Lung (tissue), 12 donors: Measurements from ENCODE around the gene SLC41A3. TPM values are rescaled to one million over a fixed set of nuclear protein-coding genes. Genes with fewer than 3 reads are reported as not detected.

Source experiments
- ATAC-seq: fragments of 200-7000 bp; cut with Tn5 transposase; one replicate; pipeline ENCODE4 v1.9.1; 2020; ENCODE audit warnings: moderate number of reproducible peaks; ENCODE audit not compliant: insufficient read depth, low FRiP score
- DNase-seq, 3 donors: peaks; one replicate each; pipeline ENCODE4 v3.0.0-alpha.2; 2013 to 2017
- H3K27ac ChIP-seq, 2 donors: one replicate each; pipeline ENCODE4 v1.5.1; 2013; ENCODE audit warnings: mild to moderate bottlenecking in 2 of 2, moderate library complexity in 2 of 2, control low read depth in 1 of 2, inconsistent platforms in 1 of 2, low read depth in 1 of 2, low read length in 1 of 2
- H3K27me3 ChIP-seq, 3 donors: one replicate each; pipeline ENCODE4 v1.5.1; 2013; ENCODE audit warnings: low read length in 2 of 3; ENCODE audit not compliant: control insufficient read depth in 3 of 3, insufficient read depth in 3 of 3
- H3K36me3 ChIP-seq, 4 donors: one replicate each; pipeline ENCODE4 v1.5.1; 2013; ENCODE audit warnings: low read length in 4 of 4, mild to moderate bottlenecking in 1 of 4, moderate library complexity in 1 of 4; ENCODE audit not compliant: control insufficient read depth in 4 of 4, insufficient read depth in 4 of 4
- H3K4me1 ChIP-seq, 5 donors: one replicate each; pipeline ENCODE4 v1.5.1; 2013; ENCODE audit warnings: low read length in 5 of 5, mild to moderate bottlenecking in 2 of 5, moderate library complexity in 1 of 5; ENCODE audit not compliant: control insufficient read depth in 5 of 5, insufficient read depth in 5 of 5
- H3K4me3 ChIP-seq: one replicate; pipeline ENCODE4 v1.5.1; 2013; ENCODE audit warnings: mild to moderate bottlenecking, control low read depth, moderate library complexity
- H3K9ac ChIP-seq, 2 donors: one replicate each; pipeline ENCODE4 v1.5.1; 2013; ENCODE audit warnings: low read length in 2 of 2, control low read depth in 1 of 2; ENCODE audit not compliant: insufficient read depth in 1 of 2
- H3K9me3 ChIP-seq, 4 donors: one replicate each; pipeline ENCODE4 v1.5.1; 2013; ENCODE audit warnings: low read length in 3 of 4, mild to moderate bottlenecking in 1 of 4, moderate library complexity in 1 of 4; ENCODE audit not compliant: control insufficient read depth in 4 of 4, insufficient read depth in 3 of 4
- CTCF ChIP-seq: IDR thresholded peaks from 2 replicates; pipeline ENCODE4 v1.5.1; 2012; ENCODE audit warnings: mild to moderate bottlenecking; ENCODE audit errors: control extremely low read depth, extremely low read depth
- WGBS, 2 donors: extraction: QIAGEN DNeasy Blood & Tissue Kit; methylation state at CpG; one replicate each; pipeline ENCODE4 v1.1.7; 2013; 5-methylcytosine and 5-hydroxymethylcytosine counted together
- polyA plus RNA-seq, 2 donors: library from polyadenylated mRNA; stranded (reverse); fragments of 200-250 nt; gene quantifications; one replicate each; pipeline ENCODE4 v1.2.1, GENCODE V29; 2013
- total RNA-seq, 2 donors: library from RNA; depleted of rRNA in 1 of 2; stranded (reverse); fragments of >200 nt in 1 of 2; gene quantifications; one replicate each; pipeline ENCODE4 v1.2.1, GENCODE V29; 2014 to 2021
- donor health status: control.
- donor health status: control.
- donor health status: Bipolar disorder and iron deficiency.
- donor health status: healthy.
- donor health status: DM: yes; HTN: yes; CAD: no.

The SLC41A3 gene
- total and polyA plus RNA-seq, 4 donors = 16.9 to 50.2 (median 34.8) TPM

- no peaks in the 10 kb centered on the region for H3K36me3 ChIP-seq
- H3K27me3 ChIP-seq = no peaks in the 10 kb centered on the region
- no peak overlapping the region for H3K4me3 ChIP-seq
- no peak overlapping the region for H3K9ac ChIP-seq
- WGBS, 2 donors = 93 to 95% methylated on average over 16 of the region's 16 CpGs
- ATAC-seq = no peak
- no peak overlapping the region for H3K27ac ChIP-seq
- TF ChIP-seq CTCF = no peak
- DNase-seq = no peak
- H3K9me3 ChIP-seq = no peaks in the 10 kb centered on the region
- no peaks in the 10 kb centered on the region for H3K4me1 ChIP-seq
Observed at GRCh38 chr3:126114443-126115386, 30.8 kb upstream of the SLC41A3 start.

GRCh38 chr3:126113733-126114442 is 30.0 kb upstream of the SLC41A3 start:
- Histone ChIP-seq H3K27ac (no peak overlapping the region), H3K9ac (no peak overlapping the region), H3K4me3 (no peak overlapping the region), H3K27me3 (no peaks in the 10 kb centered on the region), H3K4me1 (no peaks in the 10 kb centered on the region), H3K36me3 (no peaks in the 10 kb centered on the region), H3K9me3 (no peaks in the 10 kb centered on the region)
- DNase-seq (peak in 2 of 3 donors; percentile 29 to 41), ATAC-seq (no peak)
- no peak for TF ChIP-seq CTCF
- WGBS, 2 donors = 75 to 83% methylated on average over 9 of the region's 9 CpGs

GRCh38 chr3:126113238-126113555 is 29.3 kb upstream of the SLC41A3 start:
- H3K4me3 ChIP-seq = no peak overlapping the region
- H3K36me3 ChIP-seq = no peaks in the 10 kb centered on the region
- no peaks in the 10 kb centered on the region for H3K4me1 ChIP-seq
- DNase-seq (no peak), ATAC-seq (no peak)
- no peak overlapping the region for H3K27ac ChIP-seq
- TF ChIP-seq CTCF = no peak
- no peak overlapping the region for H3K9ac ChIP-seq
- no peaks in the 10 kb centered on the region for H3K27me3 ChIP-seq
- WGBS, 2 donors = 86 to 89% methylated on average over 6 of the region's 6 CpGs
- no peaks in the 10 kb centered on the region for H3K9me3 ChIP-seq
